ENCODE data around the gene GLT8D2. TPM values are rescaled to one million over a fixed set of nuclear protein-coding genes. Genes with fewer than 3 reads are reported as not detected.

Gene GLT8D2
- total RNA-seq, 3 donors from 2014 or later (not counting 1 experiment from before 2014, with no cell fraction given): 0.19 to 0.48 (median 0.32) TPM

GRCh38 chr12:104026841-104027599, 23.0 kb downstream of the GLT8D2 start:
- Mint-ChIP-seq H3K9me3 (peaks cover 0 to 3% of the 10 kb centered on the region in 2 donors), H3K27me3 (ENCODE audit: low read depth in 2 of 2) (peaks cover 10 to 39% of the 10 kb centered on the region in 2 donors), H3K27ac (no peak overlapping the region), H3K4me1 (no peaks in the 10 kb centered on the region), H3K36me3 (no peaks in the 10 kb centered on the region), H3K4me3 (no peak overlapping the region)
- no peak for DNase-seq
- Histone ChIP-seq H3K4me3 (ENCODE audit: low read length) (no peak overlapping the region), H3K9me3 (ENCODE audit: control insufficient read depth, insufficient read depth, low read length) (no peaks in the 10 kb centered on the region), H3K27ac (ENCODE audit: low read length) (no peak overlapping the region), H3K36me3 (ENCODE audit: control insufficient read depth, insufficient read depth, low read length) (no peaks in the 10 kb centered on the region), H3K4me1 (ENCODE audit: control insufficient read depth, insufficient read depth, low read length) (no peaks in the 10 kb centered on the region), H3K27me3 (ENCODE audit: control insufficient read depth, insufficient read depth, low read length) (no peaks in the 10 kb centered on the region)
- intact Hi-C loops (cut with micrococcal nuclease): no loop called here
- no peak for TF ChIP-seq CTCF (IDR thresholded peaks at IDR 0.05)
- no peak for ATAC-seq
- 39% methylated on average over 3 of the region's 5 CpGs for WGBS (ENCODE audit: insufficient coverage)

- Histone ChIP-seq H3K9me3 (ENCODE audit: control insufficient read depth, insufficient read depth, low read length) (no peaks in the 10 kb centered on the region), H3K4me1 (ENCODE audit: control insufficient read depth, insufficient read depth, low read length) (no peaks in the 10 kb centered on the region), H3K27me3 (ENCODE audit: control insufficient read depth, insufficient read depth, low read length) (no peaks in the 10 kb centered on the region), H3K27ac (ENCODE audit: low read length) (no peak overlapping the region), H3K36me3 (ENCODE audit: control insufficient read depth, insufficient read depth, low read length) (no peaks in the 10 kb centered on the region), H3K4me3 (ENCODE audit: low read length) (no peak overlapping the region)
- no peaks in the 10 kb centered on the region for H3K36me3 Mint-ChIP-seq
- H3K27ac Mint-ChIP-seq: no peak overlapping the region
- DNase-seq (no peak), ATAC-seq (no peak)
- peaks cover 18 to 47% of the 10 kb centered on the region in 2 donors for H3K27me3 Mint-ChIP-seq (ENCODE audit: low read depth in 2 of 2)
- WGBS (ENCODE audit: insufficient coverage): 85% methylated on average over 2 of the region's 2 CpGs
- intact Hi-C loops (cut with micrococcal nuclease): no loop called here
- H3K4me1 Mint-ChIP-seq: no peaks in the 10 kb centered on the region
- peaks cover 0 to 3% of the 10 kb centered on the region in 2 donors for H3K9me3 Mint-ChIP-seq
- no peak for TF ChIP-seq CTCF (IDR thresholded peaks at IDR 0.05)
- no peak overlapping the region for H3K4me3 Mint-ChIP-seq
These were observed 24.2 kb downstream of the GLT8D2 start for GRCh38 chr12:104025771-104026170.

- Mint-ChIP-seq H3K36me3 (no peaks in the 10 kb centered on the region), H3K27ac (no peak overlapping the region), H3K4me1 (no peaks in the 10 kb centered on the region), H3K27me3 (ENCODE audit: low read depth in 2 of 2) (peaks cover 23 to 47% of the 10 kb centered on the region in 2 donors), H3K4me3 (no peak overlapping the region), H3K9me3 (peaks cover 0 to 3% of the 10 kb centered on the region in 2 donors)
- Histone ChIP-seq H3K4me1 (ENCODE audit: control insufficient read depth, insufficient read depth, low read length) (no peaks in the 10 kb centered on the region), H3K9me3 (ENCODE audit: control insufficient read depth, insufficient read depth, low read length) (no peaks in the 10 kb centered on the region), H3K27me3 (ENCODE audit: control insufficient read depth, insufficient read depth, low read length) (peaks cover 2% of the 10 kb centered on the region), H3K36me3 (ENCODE audit: control insufficient read depth, insufficient read depth, low read length) (no peaks in the 10 kb centered on the region), H3K27ac (ENCODE audit: low read length) (no peak overlapping the region), H3K4me3 (ENCODE audit: low read length) (no peak overlapping the region)
- intact Hi-C loops (cut with micrococcal nuclease): no loop called here
- DNase-seq: no peak
- WGBS (ENCODE audit: insufficient coverage): 94% methylated on average over 6 of the region's 6 CpGs
- no peak for ATAC-seq
- TF ChIP-seq CTCF (IDR thresholded peaks at IDR 0.05): no peak
These were observed 25.6 kb downstream of the GLT8D2 start for GRCh38 chr12:104024348-104024747.

GRCh38 chr12:104023710-104024109, 26.3 kb downstream of the GLT8D2 start:
- no peaks in the 10 kb centered on the region for H3K9me3 ChIP-seq (ENCODE audit: control insufficient read depth, insufficient read depth, low read length)
- TF ChIP-seq CTCF (IDR thresholded peaks at IDR 0.05): no peak
- H3K4me3 ChIP-seq (ENCODE audit: low read length): no peak overlapping the region
- no peak overlapping the region for H3K27ac Mint-ChIP-seq
- H3K4me1 ChIP-seq (ENCODE audit: control insufficient read depth, insufficient read depth, low read length): no peaks in the 10 kb centered on the region
- no peak for DNase-seq
- no peaks in the 10 kb centered on the region for H3K36me3 Mint-ChIP-seq
- no peak overlapping the region for H3K27ac ChIP-seq (ENCODE audit: low read length)
- no peaks in the 10 kb centered on the region for H3K36me3 ChIP-seq (ENCODE audit: control insufficient read depth, insufficient read depth, low read length)
- no CpG with 5 or more reads among the region's 2 CpGs for WGBS (ENCODE audit: insufficient coverage)
- peaks cover 25 to 46% of the 10 kb centered on the region in 2 donors for H3K27me3 Mint-ChIP-seq (ENCODE audit: low read depth in 2 of 2)
- peaks cover 2% of the 10 kb centered on the region for H3K27me3 ChIP-seq (ENCODE audit: control insufficient read depth, insufficient read depth, low read length)
- no peak overlapping the region for H3K4me3 Mint-ChIP-seq
- peaks cover 0 to 3% of the 10 kb centered on the region in 2 donors for H3K9me3 Mint-ChIP-seq
- ATAC-seq: no peak
- intact Hi-C loops (cut with micrococcal nuclease): no loop called here
- no peaks in the 10 kb centered on the region for H3K4me1 Mint-ChIP-seq
